Mammary epithelial cell (primary cell): ENCODE results near the gene MXD1.

Experiments
- CTCF ChIP-seq, 2 donors: IDR thresholded peaks in 1 of 2; conservative IDR thresholded peaks in 1 of 2; 2 replicates each; pipeline ENCODE4 v1.5.1; 2011 to 2012; ENCODE audit warnings: inconsistent platforms in 2 of 2, low read length in 2 of 2, mild to moderate bottlenecking in 2 of 2, control low read depth in 1 of 2, low read depth in 1 of 2; ENCODE audit not compliant: insufficient read depth in 1 of 2; ENCODE audit errors: extremely low read depth in 1 of 2
- EZH2 ChIP-seq: IDR thresholded peaks from 2 replicates; pipeline ENCODE4 v1.6.1; 2012; ENCODE audit warnings: low read length, inconsistent platforms, borderline replicate concordance

- TF ChIP-seq EZH2 (no peak), CTCF (conservative IDR thresholded peaks at IDR 0.05 in 1 of 2, IDR thresholded peaks at IDR 0.05 in 1 of 2; ENCODE audit: extremely low read depth in 1 of 2, insufficient read depth in 1 of 2, low read depth in 1 of 2, low read length in 2 of 2) (no peak)
These were observed 43.1 kb downstream of the MXD1 start for GRCh38 chr2:69957965-69958364.
